CD8-positive, alpha-beta memory T cell (primary cell): ENCODE results near the gene C1orf94. TPM values are rescaled to one million over a fixed set of nuclear protein-coding genes. Genes with fewer than 3 reads are reported as not detected.
"Not testable (repeated sequence)": the region's sequence is repeated elsewhere in the genome, so short reads cannot be mapped to it uniquely, and the experiment has no call there.

Experiments
- CTCF ChIA-PET: fragments of 350-600 bp; sonication (Branson Sonifier 250); formaldehyde crosslinking; loops from one replicate; lab custom pipeline; 2021; ENCODE audit warnings: antibody characterized with exemption; lab: Charles Lee
- POLR2A ChIA-PET: fragments of 350-600 bp; sonication (Branson Sonifier 250); formaldehyde crosslinking; loops from one replicate; lab custom pipeline; 2021; ENCODE audit warnings: antibody characterized with exemption; lab: Charles Lee
- DNase-seq, 5 donors: peaks; one replicate each; pipeline versions ENCODE4 v3.0.0 to v3.0.0-alpha.2; 2020 to 2022; ENCODE audit warnings: mixed read lengths in 1 of 5
- H3K27ac ChIP-seq: one replicate; pipeline ENCODE4 v1.7.0; 2013; ENCODE audit warnings: low read depth, mild to moderate bottlenecking, low read length, moderate library complexity
- H3K27me3 ChIP-seq: 2 replicates; pipeline ENCODE4 v1.7.0; 2013; ENCODE audit warnings: low read length, mild to moderate bottlenecking; ENCODE audit not compliant: insufficient read depth, poor library complexity, severe bottlenecking
- H3K36me3 ChIP-seq: 2 replicates; pipeline ENCODE4 v1.7.0; 2013; ENCODE audit warnings: mild to moderate bottlenecking, low read length, moderate library complexity; ENCODE audit not compliant: insufficient read depth
- H3K4me1 ChIP-seq: 2 replicates; pipeline ENCODE4 v1.7.0; 2013; ENCODE audit warnings: mild to moderate bottlenecking, low read length, moderate library complexity; ENCODE audit not compliant: insufficient read depth
- H3K4me3 ChIP-seq: 2 replicates; pipeline ENCODE4 v1.7.0; 2013; ENCODE audit warnings: mild to moderate bottlenecking, low read length
- H3K9me3 ChIP-seq: 2 replicates; pipeline ENCODE4 v1.7.0; 2013; ENCODE audit warnings: mild to moderate bottlenecking, low read length
- H3K27ac Mint-ChIP-seq, 8 donors: one replicate each; pipeline ENCODE4 v1.8.0; 2020 to 2021; ENCODE audit warnings: mixed read lengths in 8 of 8, mild to moderate bottlenecking in 6 of 8, inconsistent platforms in 3 of 8, moderate library complexity in 3 of 8
- H3K27me3 Mint-ChIP-seq, 2 donors: one replicate each; pipeline ENCODE4 v1.8.0; 2020 to 2021; ENCODE audit warnings: mixed read lengths in 2 of 2, mild to moderate bottlenecking in 1 of 2, moderate library complexity in 1 of 2
- H3K36me3 Mint-ChIP-seq, 3 donors: one replicate each; pipeline ENCODE4 v1.8.0; 2020 to 2021; ENCODE audit warnings: mixed read lengths in 3 of 3, inconsistent platforms in 1 of 3, mild to moderate bottlenecking in 1 of 3
- H3K4me1 Mint-ChIP-seq, 3 donors: one replicate each; pipeline ENCODE4 v1.8.0; 2020 to 2021; ENCODE audit warnings: mixed read lengths in 3 of 3, inconsistent platforms in 1 of 3, mild to moderate bottlenecking in 1 of 3
- H3K4me3 Mint-ChIP-seq, 7 donors: one replicate each; pipeline ENCODE4 v1.8.0; 2020 to 2021; ENCODE audit warnings: mixed read lengths in 7 of 7, mild to moderate bottlenecking in 6 of 7, moderate library complexity in 4 of 7, inconsistent platforms in 2 of 7
- H3K9me3 Mint-ChIP-seq, 5 donors: one replicate each; pipeline ENCODE4 v1.8.0; 2020 to 2022; ENCODE audit warnings: mixed read lengths in 5 of 5, mild to moderate bottlenecking in 3 of 5, moderate library complexity in 2 of 5, inconsistent platforms in 1 of 5
- polyA plus RNA-seq: library from polyadenylated mRNA; unstranded; fragments of 300-500 nt; fragmentation: Illumina TruSeq; gene quantifications from one replicate; pipeline ENCODE4 v1.2.3, GENCODE V29; 2021
- total RNA-seq, 2 experiments: library from RNA; stranded (reverse); gene quantifications; one replicate each; pipeline ENCODE4 v1.2.3, GENCODE V29; 2021

C1orf94 gene
- total and polyA plus RNA-seq, 3 experiments from 2014 or later = not detected

- Mint-ChIP-seq H3K27me3 (peaks cover 41 to 66% of the 10 kb centered on the region in 2 donors), H3K4me3 (no peak overlapping the region), H3K27ac (no peak overlapping the region), H3K4me1 (peaks cover 4 to 14% (median 9%) of the 10 kb centered on the region in 3 donors), H3K9me3 (peaks cover 0 to 10% (median 0%) of the 10 kb centered on the region in 5 donors), H3K36me3 (peaks cover 0 to 1% (median 0%) of the 10 kb centered on the region in 3 donors)
- DNase-seq = no peak
- POLR2A ChIA-PET = no interaction called here
- Histone ChIP-seq H3K4me3 (no peak overlapping the region), H3K27me3 (peaks cover 14% of the 10 kb centered on the region), H3K27ac (no peak overlapping the region), H3K9me3 (no peaks in the 10 kb centered on the region), H3K36me3 (no peaks in the 10 kb centered on the region), H3K4me1 (no peaks in the 10 kb centered on the region)
- CTCF ChIA-PET = no interaction called here
Observed at GRCh38 chr1:34167389-34167788, 9.3 kb upstream of the C1orf94 start.

- Mint-ChIP-seq H3K9me3 (peaks cover 0 to 2% (median 0%) of the 10 kb centered on the region in 5 donors), H3K4me3 (no peak overlapping the region), H3K4me1 (no peaks in the 10 kb centered on the region), H3K36me3 (no peaks in the 10 kb centered on the region), H3K27me3 (peaks cover 25 to 59% of the 10 kb centered on the region in 2 donors), H3K27ac (no peak overlapping the region)
- ChIA-PET POLR2A (no interaction called here), CTCF (interaction anchor here (1.2 kb wide), 1 partner anchor 15 kb away, joined by 4 read pairs; no protein-coding TSS in a partner anchor)
- no peak overlapping the region for H3K4me3 ChIP-seq
- H3K27ac ChIP-seq = no peak overlapping the region
- no peaks in the 10 kb centered on the region for H3K36me3 ChIP-seq
- no peak for DNase-seq
- no peaks in the 10 kb centered on the region for H3K4me1 ChIP-seq
- no peaks in the 10 kb centered on the region for H3K9me3 ChIP-seq
- H3K27me3 ChIP-seq = peaks cover 4% of the 10 kb centered on the region
Observed at GRCh38 chr1:34175744-34176143, 963 bp upstream of the C1orf94 start.

GRCh38 chr1:34178072-34178471 lies 1.4 kb downstream of the C1orf94 start:
- Histone ChIP-seq H3K27me3 (peaks cover 4% of the 10 kb centered on the region), H3K36me3 (no peaks in the 10 kb centered on the region), H3K27ac (no peak overlapping the region), H3K4me3 (no peak overlapping the region), H3K9me3 (no peaks in the 10 kb centered on the region), H3K4me1 (no peaks in the 10 kb centered on the region)
- POLR2A ChIA-PET = no interaction called here
- no peak overlapping the region for H3K4me3 Mint-ChIP-seq
- no peak for DNase-seq
- peaks cover 21 to 46% of the 10 kb centered on the region in 2 donors for H3K27me3 Mint-ChIP-seq
- CTCF ChIA-PET = no interaction called here
- no peaks in the 10 kb centered on the region for H3K36me3 Mint-ChIP-seq
- no peak overlapping the region for H3K27ac Mint-ChIP-seq
- no peaks in the 10 kb centered on the region for H3K4me1 Mint-ChIP-seq
- H3K9me3 Mint-ChIP-seq = peaks cover 0 to 2% (median 0%) of the 10 kb centered on the region in 5 donors

GRCh38 chr1:34183381-34183780 lies 6.7 kb downstream of the C1orf94 start:
- H3K4me1 ChIP-seq, H3K27ac Mint-ChIP-seq, H3K36me3 Mint-ChIP-seq, H3K27me3 ChIP-seq, CTCF ChIA-PET, DNase-seq, H3K4me1 Mint-ChIP-seq, H3K4me3 Mint-ChIP-seq, H3K4me3 ChIP-seq, POLR2A ChIA-PET, H3K9me3 Mint-ChIP-seq, H3K27ac ChIP-seq, H3K36me3 ChIP-seq, H3K9me3 ChIP-seq: not testable (repeated sequence)
- peaks cover 5 to 41% of the 10 kb centered on the region in 2 donors for H3K27me3 Mint-ChIP-seq

GRCh38 chr1:34186741-34187494 lies 10.2 kb downstream of the C1orf94 start:
- Histone ChIP-seq H3K36me3 (no peaks in the 10 kb centered on the region), H3K27ac (no peak overlapping the region), H3K27me3 (no peaks in the 10 kb centered on the region), H3K4me3 (no peak overlapping the region), H3K4me1 (no peaks in the 10 kb centered on the region), H3K9me3 (no peaks in the 10 kb centered on the region)
- ChIA-PET POLR2A (no interaction called here), CTCF (no interaction called here)
- DNase-seq = no peak
- H3K36me3 Mint-ChIP-seq = no peaks in the 10 kb centered on the region
- H3K27me3 Mint-ChIP-seq = peaks cover 4 to 42% of the 10 kb centered on the region in 2 donors
- no peak overlapping the region for H3K27ac Mint-ChIP-seq
- no peak overlapping the region for H3K4me3 Mint-ChIP-seq
- H3K9me3 Mint-ChIP-seq = peaks cover 0 to 2% (median 1%) of the 10 kb centered on the region in 5 donors
- H3K4me1 Mint-ChIP-seq = no peaks in the 10 kb centered on the region

- Mint-ChIP-seq H3K9me3 (peaks cover 0 to 2% (median 0%) of the 10 kb centered on the region in 5 donors), H3K27ac (no peak overlapping the region), H3K27me3 (peaks cover 4 to 46% of the 10 kb centered on the region in 2 donors), H3K36me3 (no peaks in the 10 kb centered on the region), H3K4me1 (no peaks in the 10 kb centered on the region), H3K4me3 (no peak overlapping the region)
- H3K4me1 ChIP-seq = no peaks in the 10 kb centered on the region
- H3K9me3 ChIP-seq = no peaks in the 10 kb centered on the region
- H3K4me3 ChIP-seq = no peak overlapping the region
- no peak for DNase-seq
- no peaks in the 10 kb centered on the region for H3K36me3 ChIP-seq
- ChIA-PET CTCF (no interaction called here), POLR2A (no interaction called here)
- H3K27ac ChIP-seq = no peak overlapping the region
- H3K27me3 ChIP-seq = no peaks in the 10 kb centered on the region
Observed at GRCh38 chr1:34188418-34188817, 11.7 kb downstream of the C1orf94 start.

GRCh38 chr1:34188985-34189384 lies 12.3 kb downstream of the C1orf94 start:
- H3K36me3 Mint-ChIP-seq = no peaks in the 10 kb centered on the region
- ChIA-PET CTCF (no interaction called here), POLR2A (no interaction called here)
- H3K27me3 ChIP-seq = no peaks in the 10 kb centered on the region
- H3K27me3 Mint-ChIP-seq = peaks cover 4 to 46% of the 10 kb centered on the region in 2 donors
- H3K4me3 ChIP-seq = no peak overlapping the region
- no peak for DNase-seq
- H3K27ac ChIP-seq = no peak overlapping the region
- H3K36me3 ChIP-seq = no peaks in the 10 kb centered on the region
- H3K27ac Mint-ChIP-seq = no peak overlapping the region
- H3K4me1 Mint-ChIP-seq = no peaks in the 10 kb centered on the region
- no peak overlapping the region for H3K4me3 Mint-ChIP-seq
- no peaks in the 10 kb centered on the region for H3K4me1 ChIP-seq
- peaks cover 0 to 2% (median 0%) of the 10 kb centered on the region in 5 donors for H3K9me3 Mint-ChIP-seq
- no peaks in the 10 kb centered on the region for H3K9me3 ChIP-seq

- Mint-ChIP-seq H3K9me3 (peaks cover 0 to 1% (median 0%) of the 10 kb centered on the region in 5 donors), H3K27ac (no peak overlapping the region), H3K4me3 (no peak overlapping the region), H3K27me3 (peaks cover 4 to 42% of the 10 kb centered on the region in 2 donors), H3K4me1 (no peaks in the 10 kb centered on the region), H3K36me3 (no peaks in the 10 kb centered on the region)
- no peaks in the 10 kb centered on the region for H3K36me3 ChIP-seq
- no peaks in the 10 kb centered on the region for H3K4me1 ChIP-seq
- H3K4me3 ChIP-seq = no peak overlapping the region
- POLR2A ChIA-PET = no interaction called here
- H3K9me3 ChIP-seq = no peaks in the 10 kb centered on the region
- no peaks in the 10 kb centered on the region for H3K27me3 ChIP-seq
- CTCF ChIA-PET = no interaction called here
- no peak for DNase-seq
- H3K27ac ChIP-seq = no peak overlapping the region
Observed at GRCh38 chr1:34190692-34191091, 14.0 kb downstream of the C1orf94 start.
